H1 (cell line): ENCODE data around the gene DOCK1. TPM values are rescaled to one million over a fixed set of nuclear protein-coding genes. Genes with fewer than 3 reads are reported as not detected.

Source experiments
- CTCF ChIA-PET: fragments of 300-600 bp; sonication (Branson Sonifier 250); formaldehyde crosslinking; loops from one replicate; lab custom pipeline; 2021; ENCODE audit not compliant: partially characterized antibody; lab: Charles Lee
- POLR2A ChIA-PET: fragments of 300-600 bp; sonication (Branson Sonifier 250); formaldehyde crosslinking; loops from one replicate; lab custom pipeline; 2021; ENCODE audit warnings: inconsistent platforms; ENCODE audit not compliant: partially characterized antibody; lab: Charles Lee
- DNase-seq, 2 experiments: peaks; one replicate each; pipeline versions ENCODE4 v3.0.0 to v3.0.0-alpha.2; 2010 to 2022; ENCODE audit warnings: low spot score in 2 of 2, low read depth in 1 of 2, mixed read lengths in 1 of 2
- FAIRE-seq: peaks from 2 replicates; lab custom pipeline; 2011; peaks lifted over from hg19 to GRCh38; lab: Jason Lieb, UNC
- H2AFZ ChIP-seq: 2 replicates; pipeline ENCODE4 v1.8.1; 2012; ENCODE audit warnings: low read length, inconsistent platforms
- H2AK5ac ChIP-seq: 2 replicates; pipeline ENCODE4 v1.6.1; 2013; ENCODE audit warnings: low read depth, low read length
- H2BK120ac ChIP-seq: replicated peaks from 2 replicates; pipeline ENCODE3; 2013; ENCODE audit warnings: low read depth, low read length, inconsistent platforms
- H2BK12ac ChIP-seq: 2 replicates; pipeline ENCODE4 v1.6.1; 2013; ENCODE audit warnings: low read depth, low read length
- H2BK15ac ChIP-seq: 2 replicates; pipeline ENCODE4 v1.6.1; 2013; ENCODE audit warnings: low read length
- H2BK20ac ChIP-seq: 2 replicates; pipeline ENCODE4 v1.6.1; 2013; ENCODE audit warnings: low read length
- H2BK5ac ChIP-seq: 2 replicates; pipeline ENCODE4 v1.6.1; 2013; ENCODE audit warnings: low read depth, low read length
- H3K14ac ChIP-seq: 2 replicates; pipeline ENCODE4 v1.6.1; 2013; ENCODE audit warnings: inconsistent platforms; ENCODE audit not compliant: insufficient read length
- H3K18ac ChIP-seq: 2 replicates; pipeline ENCODE4 v1.6.1; 2013; ENCODE audit warnings: low read length; ENCODE audit errors: extremely low read depth
- H3K23ac ChIP-seq: 2 replicates; pipeline ENCODE4 v1.6.1; 2013; ENCODE audit warnings: inconsistent platforms; ENCODE audit not compliant: insufficient read length
- H3K23me2 ChIP-seq: 2 replicates; pipeline ENCODE4 v1.6.1; 2013; ENCODE audit warnings: low read depth, low read length
- H3K27ac ChIP-seq: 2 replicates; pipeline ENCODE4 v1.6.1; 2011; ENCODE audit warnings: low read depth, low read length, inconsistent platforms
- H3K27me3 ChIP-seq, 4 experiments: replicated peaks in 1 of 4; 1 replicate in 1 of 4; 2 replicates in 3 of 4; pipeline versions ENCODE4 v1.6.1 to v1.8.1; 2011 to 2013; ENCODE audit warnings: low read length in 3 of 4, mild to moderate bottlenecking in 3 of 4, inconsistent platforms in 2 of 4, mixed read lengths in 2 of 4, moderate library complexity in 1 of 4; ENCODE audit not compliant: control insufficient read depth in 3 of 4, insufficient read depth in 3 of 4; ENCODE audit errors: extremely low read depth in 1 of 4
- H3K36me3 ChIP-seq, 4 experiments: 2 replicates each; pipeline versions ENCODE4 v1.6.1 to v1.8.1; 2011 to 2013; ENCODE audit warnings: mild to moderate bottlenecking in 4 of 4, low read length in 3 of 4, moderate library complexity in 2 of 4, control low read depth in 1 of 4, inconsistent platforms in 1 of 4; ENCODE audit not compliant: insufficient read depth in 4 of 4, control insufficient read depth in 2 of 4
- H3K4ac ChIP-seq: replicated peaks from 2 replicates; pipeline ENCODE3; 2013; ENCODE audit warnings: low read length, low read depth, mixed read lengths, inconsistent platforms; ENCODE audit not compliant: insufficient read length
- H3K4me1 ChIP-seq, 4 experiments: replicated peaks in 1 of 4; 1 replicate in 1 of 4; 2 replicates in 3 of 4; pipeline versions ENCODE4 v1.6.1 to v1.8.1; 2011 to 2013; ENCODE audit warnings: low read length in 3 of 4, inconsistent platforms in 2 of 4, mixed read lengths in 1 of 4; ENCODE audit not compliant: insufficient read depth in 4 of 4, control insufficient read depth in 3 of 4
- H3K4me2 ChIP-seq, 2 experiments: 2 replicates each; pipeline versions ENCODE4 v1.6.1 to v1.8.1; 2011 to 2013; ENCODE audit warnings: low read depth in 2 of 2, low read length in 2 of 2, control low read depth in 1 of 2, inconsistent platforms in 1 of 2, mild to moderate bottlenecking in 1 of 2; ENCODE audit not compliant: insufficient read depth in 1 of 2
- H3K4me3 ChIP-seq, 4 experiments: fragments of 200-600, 300-600 bp in 1 of 4; sonication (generic), shearing (Covaris generic), sonication (Bioruptor Twin) in 1 of 4; 2 replicates each; pipeline versions ENCODE4 v1.5.1 to v1.8.1; 2011 to 2016; ENCODE audit warnings: low read length in 4 of 4, low read depth in 3 of 4, control low read depth in 2 of 4, inconsistent platforms in 2 of 4, mild to moderate bottlenecking in 2 of 4, mixed read lengths in 1 of 4, moderate library complexity in 1 of 4; ENCODE audit not compliant: insufficient read depth in 2 of 4; ENCODE audit errors: extremely low read depth in 1 of 4
- H3K56ac ChIP-seq: replicated peaks from 2 replicates; pipeline ENCODE3; 2013; ENCODE audit warnings: low read depth, mild to moderate bottlenecking, mixed read lengths, low read length, inconsistent platforms; ENCODE audit not compliant: insufficient read length
- H3K79me1 ChIP-seq: 2 replicates; pipeline ENCODE4 v1.6.1; 2013; ENCODE audit warnings: low read depth, low read length, control low read depth
- H3K79me2 ChIP-seq, 2 experiments: 2 replicates each; pipeline versions ENCODE4 v1.6.1 to v1.8.1; 2012 to 2013; ENCODE audit warnings: low read length in 2 of 2, mild to moderate bottlenecking in 2 of 2, inconsistent platforms in 1 of 2; ENCODE audit not compliant: insufficient read depth in 2 of 2, control insufficient read depth in 1 of 2
- H3K9ac ChIP-seq, 4 experiments: replicated peaks in 1 of 4; 1 replicate in 1 of 4; 2 replicates in 3 of 4; pipeline versions ENCODE4 v1.6.1 to v1.8.1; 2011 to 2013; ENCODE audit warnings: low read depth in 3 of 4, low read length in 3 of 4, control low read depth in 2 of 4, mild to moderate bottlenecking in 2 of 4, moderate library complexity in 2 of 4, inconsistent platforms in 1 of 4; ENCODE audit errors: extremely low read depth in 1 of 4
- H3K9me3 ChIP-seq, 2 experiments: 2 replicates each; pipeline versions ENCODE4 v1.6.1 to v1.8.1; 2012 to 2013; ENCODE audit warnings: mild to moderate bottlenecking in 2 of 2, moderate library complexity in 2 of 2, control low read depth in 1 of 2, inconsistent platforms in 1 of 2, low read depth in 1 of 2, low read length in 1 of 2, mixed read lengths in 1 of 2; ENCODE audit not compliant: insufficient read depth in 2 of 2
- H4K20me1 ChIP-seq, 2 experiments: replicated peaks in 1 of 2; 2 replicates each; pipeline versions ENCODE3 to v1.8.1; 2011 to 2013; ENCODE audit warnings: inconsistent platforms in 2 of 2, low read length in 2 of 2, mild to moderate bottlenecking in 1 of 2; ENCODE audit not compliant: insufficient read depth in 2 of 2, control insufficient read depth in 1 of 2
- H4K5ac ChIP-seq: 2 replicates; pipeline ENCODE4 v1.6.1; 2013; ENCODE audit warnings: low read length, low read depth, mixed read lengths, inconsistent platforms; ENCODE audit not compliant: insufficient read length
- H4K8ac ChIP-seq: 2 replicates; pipeline ENCODE4 v1.8.0; 2013; ENCODE audit warnings: mild to moderate bottlenecking, moderate library complexity, low read length, inconsistent platforms; ENCODE audit not compliant: insufficient read depth; ENCODE audit errors: extremely low read depth
- H4K91ac ChIP-seq: replicated peaks from 2 replicates; pipeline ENCODE3; 2013; ENCODE audit warnings: low read length, mixed read lengths, inconsistent platforms; ENCODE audit not compliant: insufficient read length
- CBX8 ChIP-seq: fragments of 300-800, 300-1000 bp; sonication (generic); IDR thresholded peaks from 2 replicates; pipeline ENCODE4 v1.7.1; 2016; ENCODE audit warnings: low read depth, low read length, borderline replicate concordance
- CHD2 ChIP-seq: IDR thresholded peaks from 2 replicates; pipeline ENCODE4 v1.6.1; 2012; ENCODE audit warnings: low read length, improper control_type of control experiment
- EP300 ChIP-seq, 2 experiments: IDR thresholded peaks; 1 replicate in 1 of 2; 2 replicates in 1 of 2; pipeline ENCODE4 v1.6.1; 2011 to 2012; ENCODE audit warnings: low read depth in 2 of 2, low read length in 2 of 2, mild to moderate bottlenecking in 2 of 2, borderline replicate concordance in 1 of 2, inconsistent platforms in 1 of 2, moderate library complexity in 1 of 2
- GABPA ChIP-seq: IDR thresholded peaks from 2 replicates; pipeline ENCODE4 v1.6.1; 2011; ENCODE audit warnings: mild to moderate bottlenecking, low read length, moderate library complexity, borderline replicate concordance; ENCODE audit not compliant: insufficient read depth
- HDAC2 ChIP-seq, 2 experiments: fragments of 300-600 bp in 1 of 2; sonication (generic) in 1 of 2; IDR thresholded peaks; 2 replicates each; pipeline ENCODE4 v1.6.1; 2011 to 2012; ENCODE audit warnings: low read depth in 2 of 2, low read length in 2 of 2, mild to moderate bottlenecking in 2 of 2, moderate library complexity in 2 of 2, borderline replicate concordance in 1 of 2, inconsistent platforms in 1 of 2
- JUND ChIP-seq: IDR thresholded peaks from 2 replicates; pipeline ENCODE4 v1.6.1; 2011; ENCODE audit warnings: mild to moderate bottlenecking, improper control_type of control experiment, low read length
- KDM5A ChIP-seq: fragments of 200-600 bp; IDR thresholded peaks from 2 replicates; pipeline ENCODE4 v1.7.1; 2012; ENCODE audit warnings: mild to moderate bottlenecking, low read length, inconsistent platforms, mixed read lengths
- MAFK ChIP-seq: IDR thresholded peaks from 2 replicates; pipeline ENCODE4 v1.6.1; 2012; ENCODE audit warnings: low read depth, mild to moderate bottlenecking, improper control_type of control experiment, low read length
- RXRA ChIP-seq: IDR thresholded peaks from 2 replicates; pipeline ENCODE4 v1.6.1; 2011; ENCODE audit warnings: low read depth, mild to moderate bottlenecking, low read length, moderate library complexity; ENCODE audit not compliant: insufficient read depth
- SAP30 ChIP-seq: fragments of 300-600 bp; sonication (generic); IDR thresholded peaks from 2 replicates; pipeline ENCODE4 v1.7.1; 2012; ENCODE audit warnings: low read length, moderate library complexity, mild to moderate bottlenecking, inconsistent platforms; ENCODE audit not compliant: insufficient read depth, insufficient replicate concordance
- SP2 ChIP-seq: IDR thresholded peaks from 2 replicates; pipeline ENCODE4 v1.6.1; 2012; ENCODE audit warnings: mild to moderate bottlenecking, low read length, inconsistent platforms
- SP4 ChIP-seq: IDR thresholded peaks from 2 replicates; pipeline ENCODE4 v1.6.1; 2012; ENCODE audit warnings: low read length, inconsistent platforms
- TCF12 ChIP-seq: IDR thresholded peaks from 2 replicates; pipeline ENCODE4 v1.6.1; 2011; ENCODE audit warnings: low read depth, mild to moderate bottlenecking, low read length
- YY1 ChIP-seq: IDR thresholded peaks from 2 replicates; pipeline ENCODE4 v1.6.1; 2011; ENCODE audit warnings: low read depth, mild to moderate bottlenecking, low read length
- WGBS, 2 experiments: shearing (Covaris generic) in 1 of 2; methylation state at CpG; one replicate each; pipeline versions ENCODE4 v1.1.6 to v1.1.7; 2013 to 2015; ENCODE audit warnings: low lambda C conversion rate in 2 of 2, mixed read lengths in 2 of 2, inconsistent platforms in 1 of 2, low coverage in 1 of 2, missing lambda C conversion rate in 1 of 2; ENCODE audit not compliant: insufficient replicate concordance in 2 of 2, insufficient coverage in 1 of 2, insufficient read length in 1 of 2; ENCODE audit errors: extremely low coverage in 1 of 2, missing lambda C conversion rate in 1 of 2; 5-methylcytosine and 5-hydroxymethylcytosine counted together
- polyA plus RNA-seq, 7 experiments: library from polyadenylated mRNA; depleted of rRNA in 3 of 7; stranded (reverse) in 5 of 7; unstranded in 2 of 7; fragments of >200 nt in 5 of 7; fragments of 200-250 nt in 2 of 7; gene quantifications; 1 replicate in 5 of 7; 2 replicates in 1 of 7; 4 replicates in 1 of 7; pipeline versions ENCODE4 v1.2.1 to v1.2.3, GENCODE V29; 2011 to 2013; ENCODE audit warnings: missing spikeins in 2 of 7, mixed read lengths in 2 of 7
- total RNA-seq: library from RNA; stranded (reverse); fragmentation: NEBNext Ultra II Directional; extraction: Animal tissue kit (Norgen Biotek cat#: 25700); gene quantifications from 2 replicates; pipeline ENCODE4 v1.2.1, GENCODE V29; 2021

Gene DOCK1
- total and polyA plus RNA-seq, 2 of the 8 experiments (the other 6 are each of a cell fraction or from before 2014, with no cell fraction given), result 11.6 to 53.0 TPM

GRCh38 chr10:127048630-127049029 lies 143.4 kb downstream of the DOCK1 start:
- peaks cover 0 to 8% (median 5%) of the 10 kb centered on the region in 4 experiments; a peak in 3 of 8 replicates for H3K36me3 ChIP-seq
- H2AK5ac ChIP-seq, result no peak overlapping the region
- DNase-seq, result no peak
- H3K27me3 ChIP-seq, result no peaks in the 10 kb centered on the region
- no peak overlapping the region for H3K23ac ChIP-seq
- no peak overlapping the region for H3K18ac ChIP-seq
- no peak overlapping the region for H3K27ac ChIP-seq
- H4K5ac ChIP-seq, result no peak overlapping the region
- no peak overlapping the region for H3K4me2 ChIP-seq
- no peaks in the 10 kb centered on the region for H3K79me1 ChIP-seq
- ChIA-PET CTCF (no interaction called here), POLR2A (no interaction called here)
- no peak overlapping the region for H2AFZ ChIP-seq
- no peaks in the 10 kb centered on the region for H3K9me3 ChIP-seq
- no peak overlapping the region for H3K9ac ChIP-seq
- no peak overlapping the region for H3K4me3 ChIP-seq
- H2BK120ac ChIP-seq, result no peak overlapping the region
- TF ChIP-seq TCF12 (no peak), GABPA (no peak), EP300 (IDR thresholded peaks at IDR 0.05; ENCODE audit: borderline replicate concordance in 1 of 2, low read depth in 2 of 2, low read length in 2 of 2) (no peak), KDM5A (no peak), HDAC2 (IDR thresholded peaks at IDR 0.05; ENCODE audit: borderline replicate concordance in 1 of 2, low read depth in 2 of 2, low read length in 2 of 2) (no peak), CBX8 (no peak), RXRA (no peak), SAP30 (no peak), JUND (no peak), MAFK (no peak), SP4 (no peak), SP2 (no peak), YY1 (no peak), CHD2 (no peak)
- H3K56ac ChIP-seq, result no peak overlapping the region
- no peak overlapping the region for H3K14ac ChIP-seq
- H4K8ac ChIP-seq, result no peak overlapping the region
- no peak overlapping the region for H3K4ac ChIP-seq
- H4K20me1 ChIP-seq, result peaks cover 1 to 3% of the 10 kb centered on the region in 2 experiments
- 94% methylated on average over 6 of the region's 6 CpGs; no CpG with 5 or more reads in 1 of the 2 experiments for WGBS, 2 experiments
- no peak overlapping the region for H2BK12ac ChIP-seq
- no peak overlapping the region for H2BK5ac ChIP-seq
- no peak overlapping the region for H2BK20ac ChIP-seq
- no peak overlapping the region for H2BK15ac ChIP-seq
- no peak overlapping the region for H4K91ac ChIP-seq
- FAIRE-seq, result no peak
- no peaks in the 10 kb centered on the region for H3K79me2 ChIP-seq
- no peaks in the 10 kb centered on the region for H3K23me2 ChIP-seq
- H3K4me1 ChIP-seq, result no peaks in the 10 kb centered on the region
